Measurements from ENCODE around the gene MGST1. TPM values are rescaled to one million over a fixed set of nuclear protein-coding genes. Genes with fewer than 3 reads are reported as not detected.
A peak's percentile ranks its signal among the peaks of the same experiment; 100 is the strongest.

Gene MGST1
- total RNA-seq, 1 donor from 2014 or later, result 17.9 TPM

DNA sequence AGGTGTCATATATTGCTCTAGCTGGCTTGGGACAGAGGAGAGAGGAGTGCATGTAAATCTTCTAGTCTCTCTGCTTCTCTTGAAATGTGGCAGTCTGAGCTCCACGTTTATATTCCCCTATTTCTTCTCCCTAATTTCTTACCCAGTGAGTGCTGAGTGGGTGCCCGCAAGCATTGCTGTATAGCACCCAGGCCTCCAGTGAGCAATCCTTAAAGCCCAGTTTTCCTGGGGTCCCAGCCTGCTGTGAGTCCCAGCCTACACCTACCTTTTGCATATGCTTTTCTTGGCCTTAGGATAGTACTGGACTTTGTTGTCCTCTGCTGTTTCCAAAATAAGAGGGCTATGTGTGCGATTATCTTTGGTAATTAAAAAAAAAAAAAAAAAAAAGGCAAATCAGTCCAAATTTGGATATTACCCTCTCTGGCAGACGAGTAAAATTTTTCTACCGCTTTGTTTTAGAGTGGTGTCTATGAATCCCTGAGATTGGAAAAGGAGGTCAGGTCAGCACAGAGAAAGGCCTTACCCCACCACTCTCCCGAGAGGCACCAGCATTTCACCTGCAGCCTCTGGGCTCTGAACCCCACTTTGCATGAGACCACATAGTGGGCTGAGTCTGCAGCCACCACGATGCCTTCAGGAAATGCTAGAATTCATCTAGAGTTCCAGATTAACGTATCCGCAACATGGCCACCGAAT is 1.1 kb downstream of the MGST1 start:
- no peaks in the 10 kb centered on the region for H3K9me3 Mint-ChIP-seq (ENCODE audit: low read depth)
- H3K4me1 Mint-ChIP-seq (ENCODE audit: low read depth), result peaks cover 47% of the 10 kb centered on the region
- H3K36me3 Mint-ChIP-seq (ENCODE audit: low read depth), result no peaks in the 10 kb centered on the region
- H3K4me3 Mint-ChIP-seq (ENCODE audit: unreplicated experiment), result peak overlapping the region; percentile 84
- no peak for DNase-seq (ENCODE audit: low spot score)
- peak overlapping the region; percentile 92 for H3K27ac Mint-ChIP-seq (ENCODE audit: unreplicated experiment)
- H3K27me3 Mint-ChIP-seq (ENCODE audit: low read depth), result no peaks in the 10 kb centered on the region
- TF ChIP-seq, protein P1, sequence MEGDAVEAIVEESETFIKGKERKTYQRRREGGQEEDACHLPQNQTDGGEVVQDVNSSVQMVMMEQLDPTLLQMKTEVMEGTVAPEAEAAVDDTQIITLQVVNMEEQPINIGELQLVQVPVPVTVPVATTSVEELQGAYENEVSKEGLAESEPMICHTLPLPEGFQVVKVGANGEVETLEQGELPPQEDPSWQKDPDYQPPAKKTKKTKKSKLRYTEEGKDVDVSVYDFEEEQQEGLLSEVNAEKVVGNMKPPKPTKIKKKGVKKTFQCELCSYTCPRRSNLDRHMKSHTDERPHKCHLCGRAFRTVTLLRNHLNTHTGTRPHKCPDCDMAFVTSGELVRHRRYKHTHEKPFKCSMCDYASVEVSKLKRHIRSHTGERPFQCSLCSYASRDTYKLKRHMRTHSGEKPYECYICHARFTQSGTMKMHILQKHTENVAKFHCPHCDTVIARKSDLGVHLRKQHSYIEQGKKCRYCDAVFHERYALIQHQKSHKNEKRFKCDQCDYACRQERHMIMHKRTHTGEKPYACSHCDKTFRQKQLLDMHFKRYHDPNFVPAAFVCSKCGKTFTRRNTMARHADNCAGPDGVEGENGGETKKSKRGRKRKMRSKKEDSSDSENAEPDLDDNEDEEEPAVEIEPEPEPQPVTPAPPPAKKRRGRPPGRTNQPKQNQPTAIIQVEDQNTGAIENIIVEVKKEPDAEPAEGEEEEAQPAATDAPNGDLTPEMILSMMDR (IDR thresholded peaks at IDR 0.05), result no peak

DNA sequence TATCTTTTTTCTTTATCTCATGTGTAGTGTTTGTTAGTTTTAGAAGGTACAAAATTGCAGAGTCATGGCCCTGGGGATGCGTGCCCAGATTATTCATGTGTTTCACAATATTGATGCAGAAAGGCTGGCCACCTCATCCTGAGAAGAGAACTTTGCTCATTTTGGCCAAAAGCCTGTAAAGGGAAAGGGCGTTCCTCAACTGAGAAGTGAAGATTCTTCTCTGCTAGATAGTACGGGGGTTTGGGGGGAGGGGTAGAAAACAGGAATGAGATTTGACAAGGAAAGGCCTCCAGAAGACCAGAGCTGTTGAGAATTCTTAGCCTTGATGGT is 1.7 kb downstream of the MGST1 start:
- H3K36me3 Mint-ChIP-seq (ENCODE audit: low read depth), result no peaks in the 10 kb centered on the region
- H3K4me1 Mint-ChIP-seq (ENCODE audit: low read depth), result peaks cover 47% of the 10 kb centered on the region
- TF ChIP-seq, protein P1 (IDR thresholded peaks at IDR 0.05), result no peak
- H3K27ac Mint-ChIP-seq (ENCODE audit: unreplicated experiment), result peak overlapping the region; percentile 92
- H3K4me3 Mint-ChIP-seq (ENCODE audit: unreplicated experiment), result peak overlapping the region; percentile 84
- H3K27me3 Mint-ChIP-seq (ENCODE audit: low read depth), result no peaks in the 10 kb centered on the region
- no peak for DNase-seq (ENCODE audit: low spot score)
- no peaks in the 10 kb centered on the region for H3K9me3 Mint-ChIP-seq (ENCODE audit: low read depth)

DNA sequence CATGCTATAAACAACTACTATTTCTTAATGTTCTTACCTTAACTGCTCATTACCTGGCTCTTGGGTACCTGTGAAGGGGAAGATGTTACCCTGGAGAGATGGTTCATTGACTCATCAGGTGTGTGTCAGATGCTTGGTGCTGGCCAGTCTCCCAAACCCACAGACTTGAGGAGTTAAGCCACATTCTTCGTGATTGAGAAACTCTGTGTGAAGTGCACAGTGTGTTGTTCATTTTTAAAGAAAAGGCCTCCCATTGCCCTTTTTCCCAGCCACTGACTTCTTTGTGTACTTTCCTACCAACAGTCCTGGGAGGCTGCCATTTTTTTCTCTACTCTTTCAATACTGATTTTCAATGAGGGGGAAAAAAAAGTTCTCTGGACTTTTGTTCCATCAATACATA is 3.2 kb downstream of the MGST1 start:
- TF ChIP-seq, protein P1 (IDR thresholded peaks at IDR 0.05), result no peak
- Mint-ChIP-seq H3K27me3 (ENCODE audit: low read depth) (no peaks in the 10 kb centered on the region), H3K27ac (ENCODE audit: unreplicated experiment) (no peak overlapping the region), H3K4me1 (ENCODE audit: low read depth) (peaks cover 47% of the 10 kb centered on the region), H3K36me3 (ENCODE audit: low read depth) (no peaks in the 10 kb centered on the region), H3K9me3 (ENCODE audit: low read depth) (no peaks in the 10 kb centered on the region), H3K4me3 (ENCODE audit: unreplicated experiment) (no peak overlapping the region)
- DNase-seq (ENCODE audit: low spot score), result no peak

DNA sequence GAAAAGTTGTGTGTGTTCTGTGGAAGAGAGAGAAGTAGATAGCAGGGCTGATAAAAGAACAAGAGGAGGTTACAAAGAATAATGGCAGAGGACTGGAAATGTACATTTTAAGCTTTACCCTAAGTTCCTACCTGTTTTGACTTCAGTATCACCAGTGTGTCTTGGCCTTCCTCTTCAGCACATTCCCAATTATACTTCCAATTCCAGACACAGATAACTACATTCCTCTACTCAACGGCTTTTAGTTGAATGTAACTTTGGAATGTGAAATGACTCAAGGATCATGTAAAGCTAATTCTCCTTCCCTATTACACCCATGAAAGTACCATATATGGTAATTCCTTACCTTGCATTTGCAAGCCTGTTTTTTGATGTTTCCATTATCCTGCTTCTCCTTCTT is 5.0 kb downstream of the MGST1 start:
- Mint-ChIP-seq H3K4me1 (ENCODE audit: low read depth) (peaks cover 41% of the 10 kb centered on the region), H3K27ac (ENCODE audit: unreplicated experiment) (peak overlapping the region; percentile 71)

DNA sequence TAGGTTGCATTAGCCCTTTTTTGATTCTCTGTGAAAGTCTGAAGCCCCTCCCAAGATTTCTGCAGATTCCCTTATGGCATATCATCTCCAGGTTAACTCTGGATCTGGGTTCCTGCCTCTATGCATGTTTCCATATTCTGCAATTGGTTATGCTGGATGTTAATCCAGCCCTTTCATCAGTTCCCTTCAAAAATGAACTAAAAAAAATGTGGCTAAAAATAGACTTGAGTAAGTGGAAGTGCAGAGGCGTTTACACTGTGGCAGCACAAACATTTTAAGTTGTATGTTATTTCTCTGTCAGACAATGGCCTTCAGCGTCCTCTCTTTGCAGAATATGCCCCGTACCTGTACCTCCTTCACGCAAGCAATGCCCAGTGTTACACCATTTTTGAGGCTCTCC is 11.4 kb downstream of the MGST1 start:
- Mint-ChIP-seq H3K4me3 (ENCODE audit: unreplicated experiment) (no peak overlapping the region), H3K27ac (ENCODE audit: unreplicated experiment) (no peak overlapping the region), H3K9me3 (ENCODE audit: low read depth) (no peaks in the 10 kb centered on the region), H3K36me3 (ENCODE audit: low read depth) (peaks cover 5% of the 10 kb centered on the region), H3K27me3 (ENCODE audit: low read depth) (no peaks in the 10 kb centered on the region), H3K4me1 (ENCODE audit: low read depth) (peaks cover 11% of the 10 kb centered on the region)
- DNase-seq (ENCODE audit: low spot score), result no peak
- TF ChIP-seq, protein P1 (IDR thresholded peaks at IDR 0.05), result no peak

More for the DNA sequence above, 5.0 kb downstream of the MGST1 start:
- no peak for DNase-seq (ENCODE audit: low spot score)
- H3K9me3 Mint-ChIP-seq (ENCODE audit: low read depth), result no peaks in the 10 kb centered on the region
- no peaks in the 10 kb centered on the region for H3K27me3 Mint-ChIP-seq (ENCODE audit: low read depth)
- TF ChIP-seq, protein P1 (IDR thresholded peaks at IDR 0.05), result no peak
- no peaks in the 10 kb centered on the region for H3K36me3 Mint-ChIP-seq (ENCODE audit: low read depth)
- H3K4me3 Mint-ChIP-seq (ENCODE audit: unreplicated experiment), result no peak overlapping the region

Measured in chondrocyte (in vitro differentiated cells).